Right lobe of liver (tissue), 6 donors: ENCODE results near the gene MORN2. TPM values are rescaled to one million over a fixed set of nuclear protein-coding genes. Genes with fewer than 3 reads are reported as not detected.

Experiments used
- ATAC-seq, 4 donors: fragments of 200-7000 bp; cut with Tn5 transposase; one replicate each; pipeline ENCODE4 v1.9.1; 2020; ENCODE audit warnings: mild to moderate bottlenecking in 4 of 4, moderate library complexity in 4 of 4
- DNase-seq, 3 donors: peaks; one replicate each; pipeline ENCODE4 v3.0.0-alpha.2; 2020
- H3K27ac ChIP-seq, 3 donors: fragments of 200-600 bp; one replicate each; pipeline ENCODE4 v1.8.0; 2022
- H3K27me3 ChIP-seq, 2 donors: fragments of 200-600 bp; one replicate each; pipeline ENCODE4 v1.8.0; 2022
- H3K36me3 ChIP-seq, 4 donors: fragments of 200-600 bp; sonication (generic) in 1 of 4; one replicate each; pipeline versions ENCODE4 v1.5.1 to v1.8.0; 2017 to 2022; ENCODE audit warnings: control low read depth in 1 of 4
- H3K4me1 ChIP-seq, 4 donors: fragments of 200-600 bp; sonication (generic) in 1 of 4; one replicate each; pipeline versions ENCODE4 v1.5.1 to v1.8.0; 2017 to 2022; ENCODE audit warnings: control low read depth in 1 of 4
- H3K4me3 ChIP-seq, 3 donors: fragments of 200-600 bp; one replicate each; pipeline ENCODE4 v1.8.0; 2022
- H3K9me3 ChIP-seq, 4 donors: fragments of 200-600 bp; sonication (generic) in 1 of 4; one replicate each; pipeline versions ENCODE4 v1.5.1 to v1.8.0; 2017 to 2022; ENCODE audit warnings: control low read depth in 1 of 4
- CTCF ChIP-seq, 4 donors: fragments of 200-600 bp in 3 of 4; fragments of 450-650 bp in 1 of 4; IDR thresholded peaks; one replicate each; pipeline versions ENCODE4 v1.5.1 to v1.8.0; 2016 to 2022; ENCODE audit warnings: antibody characterized with exemption in 4 of 4, mild to moderate bottlenecking in 2 of 4
- POLR2A ChIP-seq: fragments of 450-650 bp; IDR thresholded peaks from one replicate; pipeline ENCODE4 v1.6.1; 2017; ENCODE audit warnings: antibody characterized with exemption, mild to moderate bottlenecking
- WGBS: methylation state at CpG from one replicate; pipeline ENCODE4 v1.1.6; 2018; ENCODE audit warnings: low coverage, low lambda C conversion rate; ENCODE audit not compliant: insufficient coverage; ENCODE audit errors: missing lambda C conversion rate; 5-methylcytosine and 5-hydroxymethylcytosine counted together
- intact Hi-C, 2 donors: fragments of 100-400 bp; cut with DNase I; formaldehyde crosslinking; loops; one replicate each; pipeline versions ENCODE4 v1.11.2 to v1.14.1; 2022
- total RNA-seq, 6 experiments: library from RNA; depleted of rRNA in 2 of 6; stranded (reverse); fragments of >200 nt in 2 of 6; fragmentation: NEBNext Ultra II Directional in 3 of 6; extraction: Animal tissue kit (Norgen Biotek cat#: 25700) in 3 of 6; gene quantifications; one replicate each; pipeline versions ENCODE4 v1.1.0 to v1.2.4, GENCODE V29; 2016 to 2023
- donor health status: DM: no; HTN: yes; CAD: no.
- donor health status: DM: no; HTN: no; CAD: no.
- donor health status: DM: no; HTN: no; CAD: no.
- donor health status: DM: no; HTN: yes; CAD: no.
- donor health status: DM: no; HTN: yes; CAD: no.

The MORN2 gene
- total RNA-seq, 6 experiments from 2014 or later, result 4.1 to 8.1 (median 5.0) TPM

- ATAC-seq (no peak), DNase-seq (no peak)
- Histone ChIP-seq H3K9me3 (no peaks in the 10 kb centered on the region), H3K27me3 (no peaks in the 10 kb centered on the region), H3K27ac (no peak overlapping the region), H3K4me3 (no peak overlapping the region), H3K36me3 (no peaks in the 10 kb centered on the region), H3K4me1 (no peaks in the 10 kb centered on the region)
- no peak for TF ChIP-seq CTCF (IDR thresholded peaks at IDR 0.05)
- no peak for TF ChIP-seq POLR2A
- intact Hi-C loops, result no loop called here
- 70% methylated on average over 1 of the region's 1 CpG for WGBS
Measured at GRCh38 chr2:38912619-38913018, 36.8 kb downstream of the MORN2 start.

- intact Hi-C loops, result no loop called here
- ATAC-seq, result no peak
Measured at GRCh38 chr2:38922389-38922788, 46.6 kb downstream of the MORN2 start.

GRCh38 chr2:38922902-38923301, 47.1 kb downstream of the MORN2 start:
- DNase-seq (no peak), ATAC-seq (no peak)
- H3K36me3 ChIP-seq, result no peaks in the 10 kb centered on the region
- H3K9me3 ChIP-seq, result no peaks in the 10 kb centered on the region
- 89% methylated on average over 2 of the region's 2 CpGs for WGBS
- no peaks in the 10 kb centered on the region for H3K4me1 ChIP-seq
- no peaks in the 10 kb centered on the region for H3K27me3 ChIP-seq
- intact Hi-C loops, result no loop called here
- TF ChIP-seq POLR2A (no peak), CTCF (IDR thresholded peaks at IDR 0.05) (no peak)
- no peak overlapping the region for H3K4me3 ChIP-seq
- H3K27ac ChIP-seq, result no peak overlapping the region

More at GRCh38 chr2:38922389-38922788, 46.6 kb downstream of the MORN2 start:
- Histone ChIP-seq H3K27me3 (no peaks in the 10 kb centered on the region), H3K4me1 (no peaks in the 10 kb centered on the region), H3K36me3 (no peaks in the 10 kb centered on the region), H3K4me3 (no peak overlapping the region), H3K9me3 (no peaks in the 10 kb centered on the region), H3K27ac (no peak overlapping the region)
- TF ChIP-seq POLR2A (no peak), CTCF (IDR thresholded peaks at IDR 0.05) (no peak)
- 62% methylated on average over 4 of the region's 4 CpGs for WGBS
- no peak for DNase-seq

- no peak for DNase-seq
- no peak overlapping the region for H3K4me3 ChIP-seq
- no peaks in the 10 kb centered on the region for H3K4me1 ChIP-seq
- no peaks in the 10 kb centered on the region for H3K36me3 ChIP-seq
- H3K27ac ChIP-seq, result no peak overlapping the region
- WGBS, result 59% methylated on average over 9 of the region's 9 CpGs
- TF ChIP-seq POLR2A (no peak), CTCF (IDR thresholded peaks at IDR 0.05) (no peak)
- ATAC-seq, result no peak
- H3K9me3 ChIP-seq, result no peaks in the 10 kb centered on the region
- intact Hi-C loops, result no loop called here
- no peaks in the 10 kb centered on the region for H3K27me3 ChIP-seq
Measured at GRCh38 chr2:38925982-38926381, 50.2 kb downstream of the MORN2 start.

- DNase-seq (no peak), ATAC-seq (no peak)
- intact Hi-C loops, result no loop called here
- Histone ChIP-seq H3K36me3 (no peaks in the 10 kb centered on the region), H3K4me1 (no peaks in the 10 kb centered on the region), H3K27ac (no peak overlapping the region), H3K9me3 (no peaks in the 10 kb centered on the region), H3K27me3 (no peaks in the 10 kb centered on the region), H3K4me3 (no peak overlapping the region)
- WGBS, result 84% methylated on average over 2 of the region's 2 CpGs
- no peak for TF ChIP-seq CTCF (IDR thresholded peaks at IDR 0.05)
- TF ChIP-seq POLR2A, result no peak
Measured at GRCh38 chr2:38930600-38930999, 54.8 kb downstream of the MORN2 start.
